Fibroblast of pulmonary artery (primary cell): ENCODE data around the gene FIBP.
A peak's percentile ranks its signal among the peaks of the same experiment; 100 is the strongest.

Experiments
- DNase-seq: peaks from one replicate; pipeline ENCODE4 v3.0.0-alpha.2; 2010; ENCODE audit warnings: low read depth
- H3K4me3 ChIP-seq: replicated peaks from 2 replicates; pipeline ENCODE4 v1.5.1; 2011; ENCODE audit warnings: low read depth, mild to moderate bottlenecking, control low read depth, low read length, moderate library complexity
- CTCF ChIP-seq: IDR thresholded peaks from 2 replicates; pipeline ENCODE4 v1.5.1; 2011; ENCODE audit warnings: mild to moderate bottlenecking, control low read depth, low read length, inconsistent platforms; ENCODE audit errors: missing control alignments

Gene FIBP

GRCh38 chr11:65888163-65888814 lies at the start of gene FIBP:
TSS of gene FIBP (minus strand) at chr11:65888471. CDS start at chr11:65888418, 53 bp downstream.
- peak; percentile 97 for DNase-seq
- TF ChIP-seq CTCF = peak; percentile 56
- peak within 1 kb of the TSS; percentile 85 for H3K4me3 ChIP-seq

GRCh38 chr11:65937766-65938165 lies 49.5 kb upstream of the FIBP start:
- TF ChIP-seq CTCF = no peak
- DNase-seq = no peak
- no peak overlapping the region for H3K4me3 ChIP-seq

- no peak for TF ChIP-seq CTCF
- peak; percentile 36 for DNase-seq
- no peak overlapping the region for H3K4me3 ChIP-seq
Observed at GRCh38 chr11:65934014-65934413, 45.7 kb upstream of the FIBP start.

GRCh38 chr11:65932558-65932919 lies 44.3 kb upstream of the FIBP start:
- TF ChIP-seq CTCF = no peak
- peak; percentile 22 for DNase-seq

GRCh38 chr11:65931773-65932557 lies 43.7 kb upstream of the FIBP start:
- peak; percentile 3 for TF ChIP-seq CTCF
- no peak for DNase-seq
- H3K4me3 ChIP-seq = no peak overlapping the region

More at GRCh38 chr11:65932558-65932919, 44.3 kb upstream of the FIBP start:
- H3K4me3 ChIP-seq = no peak overlapping the region

GRCh38 chr11:65928667-65929066 lies 40.4 kb upstream of the FIBP start:
- no peak overlapping the region for H3K4me3 ChIP-seq
- TF ChIP-seq CTCF = no peak
- DNase-seq = no peak
